ENCODE results near the gene PSMD11. TPM values are rescaled to one million over a fixed set of nuclear protein-coding genes. Genes with fewer than 3 reads are reported as not detected.

The PSMD11 gene
- polyA plus RNA-seq, 2 of the 4 experiments (the other 2 are of a cell fraction) = 195 to 228 TPM

GRCh38 chr17:32502710-32503109 lies 58.4 kb downstream of the PSMD11 start:
- CTCF ChIA-PET = no interaction called here

GRCh38 chr17:32503251-32504165 lies 59.2 kb downstream of the PSMD11 start:
- Histone ChIP-seq H3K4me1 (peaks cover 14% of the 10 kb centered on the region), H3K4me2 (peak overlapping the region; percentile 18; the same call in 1 of the 3 replicates), H3K27ac (no peak overlapping the region), H3K9me3 (no peaks in the 10 kb centered on the region), H3K4me3 (no peak overlapping the region)
- ChIA-PET CTCF (interaction anchor here (0.6 kb wide), 1 partner anchor 597 kb away, joined by 4 read pairs; no protein-coding TSS in a partner anchor), POLR2A (no interaction called here)
- no peak for TF ChIP-seq BCL3 (IDR thresholded peaks at IDR 0.05)
- TF ChIP-seq NR3C1 (IDR thresholded peaks at IDR 0.05) = no peak
- TF ChIP-seq CHD4 (IDR thresholded peaks at IDR 0.05; ENCODE audit: borderline replicate concordance) = no peak
- TF ChIP-seq HOXB5 (CRISPR knock-in tag; IDR thresholded peaks at IDR 0.05) = no peak
- TF ChIP-seq RFX5 (IDR thresholded peaks at IDR 0.05) = no peak
- TF ChIP-seq E2F6 (IDR thresholded peaks at IDR 0.05; ENCODE audit: borderline replicate concordance, low read depth) = no peak
- no peak for TF ChIP-seq ATOH8 (CRISPR knock-in tag; IDR thresholded peaks at IDR 0.05; ENCODE audit: low read depth)
- TF ChIP-seq POLR2AphosphoS2 (conservative IDR thresholded peaks at IDR 0.05; ENCODE audit: low read length) = no peak
- no peak for TF ChIP-seq BHLHE40 (IDR thresholded peaks at IDR 0.05; ENCODE audit: low read depth, low read length)
- WGBS (ENCODE audit: missing lambda C conversion rate) = 58% methylated on average over 7 of the region's 7 CpGs
- ATAC-seq (peak; percentile 32 to 42; a peak in 4 of 6 replicates), DNase-seq (ENCODE audit: low read depth in 1 of 2, low spot score in 1 of 2) (no peak), FAIRE-seq (no peak)

More at GRCh38 chr17:32502710-32503109, 58.4 kb downstream of the PSMD11 start:
- Histone ChIP-seq H3K4me3 (no peak overlapping the region), H3K9me3 (no peaks in the 10 kb centered on the region), H3K4me1 (peaks cover 15% of the 10 kb centered on the region), H3K27ac (no peak overlapping the region), H3K4me2 (no peak overlapping the region)
- no peak for DNase-seq (ENCODE audit: low read depth in 1 of 2, low spot score in 1 of 2)
- no peak for FAIRE-seq
- TF ChIP-seq EP300 (IDR thresholded peaks at IDR 0.05) = no peak
- TF ChIP-seq MYC (IDR thresholded peaks at IDR 0.05; ENCODE audit: borderline replicate concordance, low read length) = no peak
- TF ChIP-seq CBX2 (IDR thresholded peaks at IDR 0.05; ENCODE audit: borderline replicate concordance, low read depth) = no peak
- no peak for TF ChIP-seq E2F6 (IDR thresholded peaks at IDR 0.05; ENCODE audit: borderline replicate concordance, low read depth)
- no peak for TF ChIP-seq RAD21 (conservative IDR thresholded peaks at IDR 0.05 in 1 of 2, IDR thresholded peaks at IDR 0.05 in 1 of 2)
- no peak for TF ChIP-seq FOSB (CRISPR knock-in tag; IDR thresholded peaks at IDR 0.05)
- TF ChIP-seq ESRRA (IDR thresholded peaks at IDR 0.05; ENCODE audit: borderline replicate concordance, low read length) = no peak
- TF ChIP-seq PHF8 (IDR thresholded peaks at IDR 0.05; ENCODE audit: borderline replicate concordance, low read depth) = no peak
- TF ChIP-seq RCOR1 (IDR thresholded peaks at IDR 0.05; ENCODE audit: low read depth, low read length) = no peak
- no peak for TF ChIP-seq SREBF2 (IDR thresholded peaks at IDR 0.05)
- TF ChIP-seq GATA3 (IDR thresholded peaks at IDR 0.05; ENCODE audit: borderline replicate concordance) = no peak
- 79% methylated on average over 10 of the region's 10 CpGs for WGBS (ENCODE audit: missing lambda C conversion rate)
- POLR2A ChIA-PET = no interaction called here
- ATAC-seq = no peak

Measured in A549 (cell line).